GM12873 (cell line): Measurements from ENCODE around the gene CACNG5.

ENCODE experiments used
- CTCF ChIP-seq: IDR thresholded peaks from 2 replicates; pipeline ENCODE4 v1.5.1; 2012; ENCODE audit warnings: low read depth, mild to moderate bottlenecking, moderate library complexity, low read length, control low read depth; ENCODE audit not compliant: insufficient read depth; ENCODE audit errors: missing control alignments

CACNG5 gene

GRCh38 chr17:66848496-66848895 lies 13.6 kb downstream of the CACNG5 start:
- no peak for TF ChIP-seq CTCF

GRCh38 chr17:66849032-66849655 lies 14.2 kb downstream of the CACNG5 start:
- no peak for TF ChIP-seq CTCF

GRCh38 chr17:66849851-66850580 lies 15.1 kb downstream of the CACNG5 start:
- TF ChIP-seq CTCF: no peak

GRCh38 chr17:66850692-66851091 lies 15.8 kb downstream of the CACNG5 start:
- no peak for TF ChIP-seq CTCF

GRCh38 chr17:66855204-66855603 lies 20.3 kb downstream of the CACNG5 start:
- peak; percentile 54 for TF ChIP-seq CTCF

GRCh38 chr17:66858226-66859083 lies 23.5 kb downstream of the CACNG5 start:
- TF ChIP-seq CTCF: no peak

- no peak for TF ChIP-seq CTCF
These were observed 24.4 kb downstream of the CACNG5 start for GRCh38 chr17:66859353-66859752.
